ENCODE measurements around the gene ST6GALNAC3. TPM values are rescaled to one million over a fixed set of nuclear protein-coding genes. Genes with fewer than 3 reads are reported as not detected.

Gene ST6GALNAC3
- total RNA-seq, 2 donors from 2014 or later: 6.3 to 7.6 TPM

DNA sequence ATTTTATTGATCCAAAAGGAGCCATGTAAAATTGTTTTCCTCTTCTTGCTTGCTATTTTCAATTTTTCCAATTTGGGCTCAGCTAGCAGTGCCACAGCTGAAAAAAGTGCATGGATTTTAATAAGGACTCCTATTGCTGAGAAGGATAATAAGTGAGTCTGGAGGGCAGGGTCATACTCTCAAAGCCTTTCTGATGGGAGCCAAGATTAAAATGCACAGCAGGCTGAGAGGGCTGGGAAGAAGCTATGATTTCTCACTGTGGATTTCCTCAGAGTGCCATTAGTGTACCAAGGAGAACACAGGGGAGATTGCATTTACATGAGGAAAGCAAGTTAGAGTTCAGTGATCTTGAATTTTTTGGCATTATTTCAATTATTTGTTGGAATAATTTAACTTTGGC, 261.3 kb downstream of the ST6GALNAC3 start:
- no peak overlapping the region for H3K4me3 Mint-ChIP-seq
- Histone ChIP-seq H3K9me3 (ENCODE audit: control insufficient read depth, low read length) (no peaks in the 10 kb centered on the region), H3K27ac (ENCODE audit: low read depth, low read length) (no peak overlapping the region), H3K4me1 (ENCODE audit: control insufficient read depth, insufficient read depth, low read length) (no peaks in the 10 kb centered on the region), H3K9ac (ENCODE audit: extremely low read depth, low read length, poor library complexity, severe bottlenecking) (no peak overlapping the region), H3K36me3 (ENCODE audit: control insufficient read depth, insufficient read depth, low read length) (no peaks in the 10 kb centered on the region), H3K27me3 (ENCODE audit: control insufficient read depth, insufficient read depth, low read length, poor library complexity, severe bottlenecking) (peaks cover 22% of the 10 kb centered on the region), H3K4me3 (ENCODE audit: low read length) (no peak overlapping the region)
- no peaks in the 10 kb centered on the region for H3K36me3 Mint-ChIP-seq (ENCODE audit: low read depth)
- peaks cover 6% of the 10 kb centered on the region for H3K4me1 Mint-ChIP-seq
- DNase-seq: no peak
- TF ChIP-seq, protein P1, sequence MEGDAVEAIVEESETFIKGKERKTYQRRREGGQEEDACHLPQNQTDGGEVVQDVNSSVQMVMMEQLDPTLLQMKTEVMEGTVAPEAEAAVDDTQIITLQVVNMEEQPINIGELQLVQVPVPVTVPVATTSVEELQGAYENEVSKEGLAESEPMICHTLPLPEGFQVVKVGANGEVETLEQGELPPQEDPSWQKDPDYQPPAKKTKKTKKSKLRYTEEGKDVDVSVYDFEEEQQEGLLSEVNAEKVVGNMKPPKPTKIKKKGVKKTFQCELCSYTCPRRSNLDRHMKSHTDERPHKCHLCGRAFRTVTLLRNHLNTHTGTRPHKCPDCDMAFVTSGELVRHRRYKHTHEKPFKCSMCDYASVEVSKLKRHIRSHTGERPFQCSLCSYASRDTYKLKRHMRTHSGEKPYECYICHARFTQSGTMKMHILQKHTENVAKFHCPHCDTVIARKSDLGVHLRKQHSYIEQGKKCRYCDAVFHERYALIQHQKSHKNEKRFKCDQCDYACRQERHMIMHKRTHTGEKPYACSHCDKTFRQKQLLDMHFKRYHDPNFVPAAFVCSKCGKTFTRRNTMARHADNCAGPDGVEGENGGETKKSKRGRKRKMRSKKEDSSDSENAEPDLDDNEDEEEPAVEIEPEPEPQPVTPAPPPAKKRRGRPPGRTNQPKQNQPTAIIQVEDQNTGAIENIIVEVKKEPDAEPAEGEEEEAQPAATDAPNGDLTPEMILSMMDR (conservative IDR thresholded peaks at IDR 0.05): no peak
- H3K9me3 Mint-ChIP-seq: no peaks in the 10 kb centered on the region
- H3K27ac Mint-ChIP-seq: no peak overlapping the region
- H3K27me3 Mint-ChIP-seq (ENCODE audit: insufficient read depth): peaks cover 34% of the 10 kb centered on the region

DNA sequence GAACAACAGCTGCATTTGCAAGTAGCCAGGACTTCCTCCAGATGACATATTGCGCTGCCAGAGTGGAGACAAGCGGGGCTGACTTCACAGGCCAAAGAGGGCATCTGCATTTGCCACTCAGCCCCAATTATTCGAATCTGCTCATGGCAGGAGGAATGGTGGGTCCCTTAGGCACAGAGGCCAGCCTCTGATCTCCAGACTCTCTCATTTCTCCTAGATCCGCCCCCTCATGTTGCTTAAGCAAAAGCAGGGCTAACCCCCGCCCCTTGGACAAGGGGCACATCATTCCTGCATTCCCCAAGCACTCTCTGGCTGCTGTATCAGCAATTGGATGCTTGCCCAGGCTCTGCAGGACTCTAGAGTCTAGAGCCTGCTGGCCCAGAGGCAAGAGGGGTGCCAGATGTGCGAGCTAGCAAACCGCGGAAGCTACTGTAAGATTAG, 262.4 kb downstream of the ST6GALNAC3 start:
- peaks cover 4% of the 10 kb centered on the region for H3K4me1 Mint-ChIP-seq
- H3K4me3 Mint-ChIP-seq: no peak overlapping the region

DNA sequence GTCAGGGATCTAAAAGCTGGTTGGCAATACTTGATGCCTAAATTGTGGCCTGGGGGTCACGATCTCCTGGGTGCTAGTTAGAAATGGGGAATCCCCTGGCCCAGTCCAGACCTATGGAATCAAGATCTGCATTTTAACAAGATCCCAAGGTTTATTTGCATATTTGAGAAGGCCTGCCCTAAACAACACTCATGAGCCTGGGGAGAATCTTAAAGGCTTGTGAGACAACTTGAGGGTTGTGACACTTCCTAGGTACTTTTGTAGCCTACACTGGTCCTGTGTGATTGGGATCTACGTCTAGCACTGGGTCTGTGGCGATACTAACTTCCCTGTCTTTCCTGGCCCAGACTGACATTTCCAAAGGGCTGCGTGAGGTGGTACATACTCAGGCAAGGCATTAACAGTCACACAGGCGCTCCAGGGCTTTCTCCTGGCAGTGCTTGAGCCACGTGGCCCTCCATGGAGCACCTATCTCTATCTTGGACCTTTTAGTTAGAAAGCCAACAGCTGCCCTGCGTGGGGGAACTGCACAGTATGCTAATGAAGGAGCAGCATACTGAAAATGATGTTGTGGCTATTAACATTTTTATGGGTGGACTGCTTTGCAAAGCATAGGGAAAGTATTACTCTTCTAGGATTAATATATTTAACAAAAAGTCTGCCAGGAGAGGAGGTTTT, 263.1 kb downstream of the ST6GALNAC3 start:
- Histone ChIP-seq H3K27ac (ENCODE audit: low read depth, low read length) (no peak overlapping the region), H3K9me3 (ENCODE audit: control insufficient read depth, low read length) (no peaks in the 10 kb centered on the region), H3K9ac (ENCODE audit: extremely low read depth, low read length, poor library complexity, severe bottlenecking) (no peak overlapping the region), H3K4me1 (ENCODE audit: control insufficient read depth, insufficient read depth, low read length) (no peaks in the 10 kb centered on the region), H3K4me3 (ENCODE audit: low read length) (no peak overlapping the region), H3K36me3 (ENCODE audit: control insufficient read depth, insufficient read depth, low read length) (no peaks in the 10 kb centered on the region), H3K27me3 (ENCODE audit: control insufficient read depth, insufficient read depth, low read length, poor library complexity, severe bottlenecking) (peaks cover 22% of the 10 kb centered on the region)
- Mint-ChIP-seq H3K9me3 (peaks cover 7% of the 10 kb centered on the region), H3K36me3 (ENCODE audit: low read depth) (no peaks in the 10 kb centered on the region), H3K4me3 (no peak overlapping the region), H3K27ac (no peak overlapping the region), H3K4me1 (peaks cover 4% of the 10 kb centered on the region), H3K27me3 (ENCODE audit: insufficient read depth) (peaks cover 48% of the 10 kb centered on the region)
- DNase-seq: no peak
- TF ChIP-seq, protein P1 (conservative IDR thresholded peaks at IDR 0.05): no peak
- 92 to 100% methylated on average over 4 to 7 of the region's 7 CpGs for WGBS, 2 experiments (ENCODE audit: insufficient coverage in 1 of 2, insufficient read length in 1 of 2)

More for the DNA sequence above, 262.4 kb downstream of the ST6GALNAC3 start:
- no peaks in the 10 kb centered on the region for H3K9me3 ChIP-seq (ENCODE audit: control insufficient read depth, low read length)
- DNase-seq: no peak
- H3K27ac Mint-ChIP-seq: no peak overlapping the region
- no peaks in the 10 kb centered on the region for H3K4me1 ChIP-seq (ENCODE audit: control insufficient read depth, insufficient read depth, low read length)
- 79 to 96% methylated on average over 3 to 8 of the region's 8 CpGs for WGBS, 2 experiments (ENCODE audit: insufficient coverage in 1 of 2, insufficient read length in 1 of 2)
- H3K4me3 ChIP-seq (ENCODE audit: low read length): no peak overlapping the region
- TF ChIP-seq, protein P1 (conservative IDR thresholded peaks at IDR 0.05): no peak
- H3K36me3 ChIP-seq (ENCODE audit: control insufficient read depth, insufficient read depth, low read length): no peaks in the 10 kb centered on the region
- no peaks in the 10 kb centered on the region for H3K36me3 Mint-ChIP-seq (ENCODE audit: low read depth)
- peaks cover 22% of the 10 kb centered on the region for H3K27me3 ChIP-seq (ENCODE audit: control insufficient read depth, insufficient read depth, low read length, poor library complexity, severe bottlenecking)
- peaks cover 3% of the 10 kb centered on the region for H3K9me3 Mint-ChIP-seq
- H3K9ac ChIP-seq (ENCODE audit: extremely low read depth, low read length, poor library complexity, severe bottlenecking): no peak overlapping the region
- peaks cover 41% of the 10 kb centered on the region for H3K27me3 Mint-ChIP-seq (ENCODE audit: insufficient read depth)
- H3K27ac ChIP-seq (ENCODE audit: low read depth, low read length): no peak overlapping the region
